NCI-H446 treated with DMSO at 0.1 percent for 48 hours (cell line): Measurements from ENCODE around the gene PIK3CG.

Experiments
- DNase-seq: peaks from one replicate; lab custom pipeline; 2025; lab: John Stamatoyannopoulos, UW

The PIK3CG gene

DNA sequence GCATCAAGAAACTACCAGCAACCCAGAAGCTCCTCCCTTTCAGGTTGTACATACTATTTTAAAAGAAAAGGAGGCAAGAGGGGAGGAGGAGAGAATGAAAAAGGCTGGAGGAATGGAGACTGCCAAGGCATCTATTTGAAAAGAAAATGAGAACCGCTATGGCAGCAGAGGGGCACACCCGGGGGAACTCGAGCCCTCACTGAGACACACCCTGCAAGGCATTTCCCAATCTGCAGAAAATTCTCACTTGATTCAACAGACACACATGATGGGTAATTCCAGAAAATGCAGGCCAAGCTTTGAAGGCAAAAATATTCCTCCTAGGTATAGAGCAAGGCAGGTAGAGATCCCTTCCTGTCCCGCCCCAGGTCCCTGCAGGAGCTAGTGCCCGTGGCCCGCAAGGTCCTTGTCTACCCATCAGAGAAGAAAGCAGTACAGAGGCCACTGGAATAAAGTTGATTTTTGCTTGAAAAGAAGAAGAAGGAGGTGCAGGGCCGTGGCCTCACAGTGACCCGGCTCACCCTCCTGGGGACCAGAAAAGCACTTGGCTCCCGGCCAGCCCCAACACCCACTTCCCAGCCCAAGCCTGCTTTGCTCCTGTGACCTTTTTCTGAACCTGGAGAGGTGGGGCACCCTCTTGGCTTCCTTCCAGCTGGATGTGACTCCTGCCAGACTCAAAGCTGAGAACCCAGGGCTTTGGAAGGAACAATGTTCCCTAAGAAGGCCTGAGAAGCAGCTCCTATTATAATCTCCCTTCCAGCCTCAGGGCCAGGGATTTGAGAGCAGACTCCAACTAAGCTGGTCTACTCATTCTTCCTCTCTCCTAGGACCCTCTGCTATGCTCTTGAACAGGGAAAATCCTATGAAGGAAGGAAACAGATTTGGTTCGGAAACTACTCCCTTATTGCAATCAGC is 6.2 kb upstream of the PIK3CG start:
- DNase-seq = no peak

DNA sequence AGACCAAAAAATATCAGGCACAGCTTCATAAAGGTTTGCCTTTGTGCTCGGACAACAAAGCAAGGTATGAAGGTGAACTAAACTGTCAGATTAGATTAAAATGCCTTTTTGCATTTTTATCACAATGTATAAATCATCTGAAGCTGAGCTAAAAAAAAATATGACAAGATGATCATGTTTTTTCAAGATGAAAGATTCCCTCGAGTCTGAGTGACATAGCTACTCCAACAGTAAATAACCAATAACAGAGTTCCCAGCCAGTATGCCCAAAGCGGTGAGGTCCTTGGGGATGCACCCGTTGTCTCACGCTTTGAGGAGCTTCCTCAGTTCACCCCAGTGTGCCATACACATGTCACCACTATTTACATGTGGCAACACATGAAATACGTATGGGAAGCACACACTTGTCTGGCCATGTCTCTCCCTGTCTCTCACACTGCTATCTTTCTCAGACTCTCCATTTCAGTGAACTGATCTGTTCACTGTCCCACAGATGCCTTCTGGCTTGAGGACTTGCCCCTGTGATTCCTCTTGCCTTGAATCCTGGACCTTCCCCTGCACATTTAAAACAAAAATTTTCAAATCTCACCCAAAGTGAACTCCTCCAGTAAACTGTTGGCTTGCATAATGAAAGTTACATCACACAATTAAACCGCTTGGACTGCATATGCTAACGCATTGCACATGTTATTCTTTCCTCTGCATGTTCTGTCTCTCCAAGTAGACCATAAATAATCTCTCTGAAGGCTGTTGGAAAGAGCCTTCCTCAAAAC is 2.6 kb upstream of the PIK3CG start:
- no peak for DNase-seq

DNA sequence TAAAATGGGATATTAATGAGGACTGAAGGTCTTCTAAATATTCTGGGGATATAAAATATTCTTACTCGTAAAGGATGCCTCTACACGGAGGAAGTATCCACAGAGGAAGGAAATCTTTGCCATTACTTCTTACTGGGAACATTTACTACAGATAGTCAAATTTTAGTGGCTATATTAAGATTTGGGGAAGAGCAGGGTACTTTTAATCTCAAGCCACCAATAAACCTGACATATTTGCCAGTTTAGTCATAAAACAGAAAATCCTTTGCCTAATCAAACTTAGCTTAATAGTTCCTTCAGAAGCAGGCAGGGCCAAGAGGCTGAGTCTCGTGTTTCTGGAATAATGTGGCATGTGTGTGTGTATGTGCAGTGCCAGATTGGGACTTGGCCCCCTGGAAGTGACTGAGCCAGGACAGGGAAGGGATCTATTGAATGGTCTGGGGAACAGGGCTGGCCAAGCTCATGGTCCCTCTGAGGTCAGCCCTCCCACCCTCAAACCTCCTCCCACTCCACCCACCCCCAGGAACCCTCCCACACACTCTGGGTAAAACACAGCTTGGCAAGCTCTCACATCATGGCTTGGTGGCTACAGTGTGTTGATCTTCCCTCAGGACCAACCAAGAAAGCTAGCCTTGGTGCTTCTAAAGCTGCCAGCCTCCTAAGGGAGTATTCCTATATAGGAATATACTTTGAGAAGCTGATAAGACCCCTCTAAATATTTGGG is 1.6 kb upstream of the PIK3CG start:
- no peak for DNase-seq

DNA sequence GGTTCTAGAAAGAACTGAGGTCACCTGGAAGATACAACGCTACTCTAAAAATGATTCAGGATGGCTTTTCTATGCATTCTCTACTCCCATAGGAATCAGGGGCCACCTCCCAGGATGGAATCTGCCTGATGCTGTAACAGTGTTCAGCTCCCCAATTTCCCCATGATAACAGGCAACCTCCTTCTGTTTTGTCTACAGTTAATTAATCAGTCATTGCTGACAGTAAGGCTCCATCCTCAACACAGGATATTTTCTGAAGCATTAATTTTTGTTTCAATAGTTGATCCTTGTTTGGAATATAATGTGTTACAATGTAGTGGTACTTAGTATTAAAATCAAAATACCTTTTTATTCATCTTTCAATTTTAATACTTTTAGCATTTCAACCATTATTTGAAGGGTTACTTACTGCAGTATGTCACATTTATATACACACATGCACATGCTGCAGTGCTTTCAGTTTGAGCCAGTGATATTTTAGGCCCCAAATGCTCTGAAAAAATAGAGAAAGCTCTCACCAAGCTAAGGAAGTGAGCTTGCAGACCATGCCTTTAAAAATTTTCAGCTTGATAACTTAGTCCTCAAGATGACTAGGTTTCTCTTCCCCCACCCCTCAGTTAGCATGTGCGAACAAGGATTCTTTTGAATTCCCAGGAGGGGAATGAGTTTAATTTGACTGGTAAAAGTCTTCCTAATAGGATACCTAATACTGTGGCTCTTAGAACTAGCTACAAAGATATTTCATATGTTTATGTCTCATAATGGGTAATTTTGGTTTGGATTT is 592 bp upstream of the PIK3CG start:
- no peak for DNase-seq

DNA sequence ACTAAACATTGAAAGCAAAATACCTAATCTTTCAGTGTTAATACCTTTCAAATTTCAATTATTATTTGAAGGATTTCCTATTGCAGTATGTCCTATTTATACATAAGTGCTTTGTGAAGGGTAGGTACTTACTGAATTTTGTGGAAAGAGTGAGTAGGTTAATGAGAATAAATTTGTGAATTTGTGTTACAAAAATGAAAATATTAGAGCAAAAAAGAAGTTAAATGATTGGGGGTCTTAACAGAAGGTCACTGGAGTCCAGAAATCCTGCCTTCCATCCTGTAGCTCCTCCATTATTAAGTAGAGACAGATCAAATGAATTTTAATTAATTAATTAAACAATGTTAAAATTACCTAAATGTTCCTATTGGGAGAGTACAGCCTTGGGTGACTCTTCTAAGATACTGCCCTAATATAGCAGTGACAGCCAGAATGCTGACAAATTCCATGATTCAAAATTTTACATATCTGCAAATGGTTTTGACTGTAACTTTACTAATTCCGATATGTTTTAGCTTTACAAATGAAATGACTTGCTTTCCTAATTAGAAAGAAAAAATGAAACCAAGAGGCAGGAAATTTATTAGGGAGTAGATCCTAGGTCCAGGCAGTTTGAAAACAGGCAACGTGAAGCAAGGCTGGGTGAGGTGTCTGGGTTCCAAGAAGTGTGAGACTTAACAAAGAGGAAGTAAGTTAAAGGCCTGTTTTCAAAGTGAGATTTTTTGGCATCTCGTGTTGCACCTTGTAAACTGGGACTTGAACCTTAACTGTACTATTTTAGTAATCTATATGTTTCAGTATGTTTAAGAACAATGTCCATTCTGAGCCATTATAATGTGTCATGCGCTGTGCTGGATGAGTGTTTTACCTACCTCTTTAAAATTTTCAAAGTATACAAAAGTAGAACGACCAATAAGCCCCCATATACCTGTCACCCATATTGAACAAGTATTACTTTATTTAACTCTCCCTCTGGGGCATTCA is 1.5 kb downstream of the PIK3CG start:
- DNase-seq = no peak

DNA sequence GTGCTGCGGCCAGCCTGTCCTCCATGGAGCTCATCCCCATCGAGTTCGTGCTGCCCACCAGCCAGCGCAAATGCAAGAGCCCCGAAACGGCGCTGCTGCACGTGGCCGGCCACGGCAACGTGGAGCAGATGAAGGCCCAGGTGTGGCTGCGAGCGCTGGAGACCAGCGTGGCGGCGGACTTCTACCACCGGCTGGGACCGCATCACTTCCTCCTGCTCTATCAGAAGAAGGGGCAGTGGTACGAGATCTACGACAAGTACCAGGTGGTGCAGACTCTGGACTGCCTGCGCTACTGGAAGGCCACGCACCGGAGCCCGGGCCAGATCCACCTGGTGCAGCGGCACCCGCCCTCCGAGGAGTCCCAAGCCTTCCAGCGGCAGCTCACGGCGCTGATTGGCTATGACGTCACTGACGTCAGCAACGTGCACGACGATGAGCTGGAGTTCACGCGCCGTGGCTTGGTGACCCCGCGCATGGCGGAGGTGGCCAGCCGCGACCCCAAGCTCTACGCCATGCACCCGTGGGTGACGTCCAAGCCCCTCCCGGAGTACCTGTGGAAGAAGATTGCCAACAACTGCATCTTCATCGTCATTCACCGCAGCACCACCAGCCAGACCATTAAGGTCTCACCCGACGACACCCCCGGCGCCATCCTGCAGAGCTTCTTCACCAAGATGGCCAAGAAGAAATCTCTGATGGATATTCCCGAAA is 2.7 kb downstream of the PIK3CG start:
- no peak for DNase-seq

DNA sequence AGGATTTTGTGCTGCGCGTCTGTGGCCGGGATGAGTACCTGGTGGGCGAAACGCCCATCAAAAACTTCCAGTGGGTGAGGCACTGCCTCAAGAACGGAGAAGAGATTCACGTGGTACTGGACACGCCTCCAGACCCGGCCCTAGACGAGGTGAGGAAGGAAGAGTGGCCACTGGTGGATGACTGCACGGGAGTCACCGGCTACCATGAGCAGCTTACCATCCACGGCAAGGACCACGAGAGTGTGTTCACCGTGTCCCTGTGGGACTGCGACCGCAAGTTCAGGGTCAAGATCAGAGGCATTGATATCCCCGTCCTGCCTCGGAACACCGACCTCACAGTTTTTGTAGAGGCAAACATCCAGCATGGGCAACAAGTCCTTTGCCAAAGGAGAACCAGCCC is 3.3 kb downstream of the PIK3CG start:
- no peak for DNase-seq

DNA sequence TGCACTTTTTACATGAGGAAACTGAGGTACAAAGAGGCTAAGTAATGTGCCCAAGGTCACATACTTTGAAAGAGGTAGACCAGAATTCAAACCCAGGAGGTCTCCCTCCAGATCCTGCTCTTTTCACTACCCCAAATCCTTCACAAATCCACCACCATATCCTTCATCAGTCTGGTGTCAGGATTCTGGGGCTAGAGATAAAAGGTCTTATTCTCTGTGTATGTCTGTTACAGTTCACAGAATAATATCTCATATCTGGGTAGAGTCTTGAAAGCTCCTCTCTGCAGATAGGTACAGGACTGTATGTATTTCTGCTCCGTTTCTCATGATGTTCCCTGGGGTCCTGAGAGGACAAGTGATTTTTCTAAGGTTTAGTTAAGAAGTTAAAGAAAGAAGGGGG is 4.9 kb downstream of the PIK3CG start:
- no peak for DNase-seq

DNA sequence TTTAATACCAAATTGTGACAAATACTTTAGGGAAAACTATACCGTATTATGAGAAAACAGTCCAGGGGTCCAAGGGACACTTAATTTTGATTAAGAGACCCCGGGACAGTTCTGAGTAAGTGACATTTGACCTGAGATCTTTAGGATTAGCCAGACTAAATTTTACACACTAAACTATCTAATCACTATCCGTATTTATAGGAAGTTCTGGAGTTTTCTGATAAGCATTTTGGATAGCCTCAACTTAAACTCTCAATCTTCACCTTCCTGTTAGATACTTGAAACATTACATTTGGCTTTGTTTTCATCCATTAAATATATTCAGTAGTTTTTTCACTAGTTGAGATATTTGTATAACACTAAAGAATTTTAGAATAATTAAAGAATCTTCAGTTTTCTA is 5.4 kb downstream of the PIK3CG start:
- no peak for DNase-seq

DNA sequence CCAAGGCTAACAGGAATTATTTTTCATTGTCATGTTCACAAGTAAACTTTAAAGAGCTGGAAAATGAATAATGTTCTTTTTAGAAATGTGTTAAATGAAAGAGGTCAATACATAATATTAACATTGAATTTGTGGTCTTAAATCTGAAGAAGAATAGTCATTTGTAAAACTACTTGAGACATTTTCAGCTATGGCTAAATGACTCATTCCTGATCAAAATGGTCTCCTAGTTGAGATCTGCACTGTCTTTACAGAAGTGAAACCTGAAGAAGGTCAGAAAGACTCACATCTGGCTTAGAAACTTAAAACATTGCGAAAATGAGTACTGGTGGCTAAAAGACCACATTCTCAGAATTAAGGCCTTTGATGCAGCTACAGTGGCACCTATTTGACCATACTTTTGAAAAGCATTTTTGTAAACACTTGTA is 5.9 kb downstream of the PIK3CG start:
- DNase-seq = no peak

DNA sequence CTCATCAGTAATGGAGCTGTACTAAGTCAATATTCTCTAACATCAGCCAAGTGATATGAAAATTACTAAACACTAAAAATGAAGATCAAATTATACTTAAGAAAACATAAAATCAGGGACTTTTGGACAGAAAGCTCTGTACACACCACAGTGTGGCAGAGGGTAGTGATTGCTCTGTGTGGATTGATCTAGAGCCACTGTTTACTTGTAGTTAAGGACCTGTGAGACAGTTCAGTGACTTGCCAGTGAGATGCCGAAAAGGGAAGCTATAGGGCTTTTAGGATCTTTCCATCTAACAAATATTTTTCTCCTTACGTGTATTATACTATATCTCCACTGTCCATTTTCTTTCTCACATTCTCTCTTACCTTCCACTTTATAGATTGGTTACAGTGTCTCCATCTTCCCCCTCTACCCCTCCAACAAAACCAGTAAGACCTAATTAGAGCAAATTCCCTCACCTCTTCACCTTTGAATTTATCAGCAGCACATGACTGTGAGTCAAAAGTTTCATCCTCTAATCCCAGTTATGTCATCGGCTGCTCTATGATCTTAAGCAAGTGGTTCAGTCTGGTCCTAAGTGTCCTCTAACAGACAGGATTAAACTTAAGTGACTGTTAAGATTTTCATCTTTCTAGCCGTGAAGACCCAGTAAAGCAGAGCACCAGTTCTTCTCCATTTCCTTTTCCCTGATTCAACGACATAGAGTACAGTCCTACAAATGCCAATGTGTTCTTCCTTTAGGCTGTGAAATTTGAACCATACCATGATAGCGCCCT is 6.9 kb downstream of the PIK3CG start:
- no peak for DNase-seq

DNA sequence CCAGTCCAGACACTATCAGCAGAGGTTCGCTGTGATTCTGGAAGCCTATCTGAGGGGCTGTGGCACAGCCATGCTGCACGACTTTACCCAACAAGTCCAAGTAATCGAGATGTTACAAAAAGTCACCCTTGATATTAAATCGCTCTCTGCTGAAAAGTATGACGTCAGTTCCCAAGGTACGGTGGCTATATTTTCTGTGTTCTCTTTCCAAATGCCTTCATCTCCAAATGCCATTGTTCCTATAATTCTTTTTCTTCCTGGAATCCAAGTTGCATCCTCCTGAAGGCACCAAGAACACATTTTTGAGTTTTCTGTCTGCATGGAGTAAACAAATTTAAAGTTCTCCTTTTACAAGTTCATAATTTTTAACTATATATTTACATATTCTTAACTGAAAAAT is 7.7 kb downstream of the PIK3CG start:
- DNase-seq = no peak

DNA sequence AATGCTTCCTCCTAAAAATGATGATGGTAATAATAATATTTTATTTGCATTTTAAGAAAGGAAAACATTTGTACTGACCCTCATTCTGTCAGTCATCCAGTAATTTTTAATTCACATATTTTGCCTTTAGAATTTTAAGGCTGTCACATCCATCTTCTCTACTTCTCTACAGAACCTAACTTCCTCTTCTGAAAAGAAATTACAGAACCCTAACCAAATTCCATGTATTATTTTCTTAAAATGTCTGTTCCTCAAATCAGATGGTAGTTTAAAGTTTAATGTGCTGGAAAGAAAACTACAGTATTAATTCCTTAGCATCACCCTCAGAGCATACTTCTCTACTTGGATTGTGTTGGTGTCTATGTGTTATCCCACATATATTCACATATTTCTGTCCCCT is 9.0 kb downstream of the PIK3CG start:
- DNase-seq = no peak

DNA sequence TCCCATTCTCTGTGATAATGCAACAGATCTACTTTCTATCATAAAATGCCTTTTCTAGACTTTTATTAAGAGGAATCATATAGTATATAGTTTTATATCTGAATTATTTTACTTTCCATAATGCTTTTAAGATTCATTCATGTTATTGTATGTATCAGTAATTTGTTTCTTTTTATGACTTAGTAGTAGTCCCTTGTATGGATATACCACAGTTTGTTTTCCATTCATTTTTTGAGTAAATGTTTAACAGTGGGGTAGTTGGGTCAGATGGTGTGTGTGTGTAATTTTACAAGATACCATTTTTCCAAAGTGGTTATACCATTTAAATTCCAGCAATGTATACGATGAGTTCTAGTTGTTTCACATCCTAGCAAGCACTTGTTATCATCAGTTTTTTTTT is 10.4 kb downstream of the PIK3CG start:
- no peak for DNase-seq

DNA sequence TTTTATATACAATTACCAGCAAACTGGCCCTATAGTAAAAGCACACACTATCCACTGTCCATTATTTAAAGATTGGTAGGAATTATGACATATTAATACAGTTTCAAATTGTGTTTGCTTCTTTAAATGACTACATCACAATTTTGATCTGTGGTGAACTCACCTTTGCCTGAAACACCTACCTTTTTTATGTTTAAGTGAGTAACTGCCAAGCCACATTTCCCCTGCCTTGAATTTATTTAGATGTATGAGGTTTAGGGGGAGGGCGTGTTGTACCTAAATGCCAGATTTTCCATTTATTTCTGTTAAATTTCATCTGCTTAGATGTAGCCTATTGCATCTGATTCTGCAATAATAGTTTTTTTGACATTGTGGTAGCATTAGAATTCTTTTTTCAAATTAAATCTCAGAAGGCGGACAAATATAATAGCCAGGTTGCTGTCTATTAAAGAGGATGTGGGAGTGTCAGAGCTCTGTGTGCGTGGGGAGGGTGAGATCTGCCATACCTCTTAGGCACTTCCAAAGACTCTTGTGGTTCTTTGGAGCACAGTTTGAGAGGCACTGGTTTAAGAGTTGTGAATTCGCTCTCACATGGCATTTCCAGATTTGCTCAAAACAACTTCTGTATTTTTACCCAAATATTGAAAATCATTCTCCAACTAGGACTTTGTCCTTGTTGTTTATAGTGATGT is 13.8 kb downstream of the PIK3CG start:
- no peak for DNase-seq

DNA sequence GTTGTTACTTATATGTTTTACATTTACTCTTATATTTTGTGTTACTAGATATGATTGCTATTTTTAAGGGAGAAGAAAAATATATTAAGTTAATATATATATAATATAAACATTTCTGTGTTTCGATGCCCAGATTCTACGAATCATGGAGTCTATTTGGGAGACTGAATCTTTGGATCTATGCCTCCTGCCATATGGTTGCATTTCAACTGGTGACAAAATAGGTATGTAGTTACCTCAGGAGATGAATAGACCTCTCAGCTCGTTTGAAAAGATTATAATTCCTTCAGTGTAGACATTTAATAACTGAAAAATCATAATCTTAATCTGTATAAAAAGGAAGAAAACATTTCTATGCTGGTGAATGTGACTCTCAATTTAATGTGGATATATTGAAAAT is 16.9 kb downstream of the PIK3CG start:
- DNase-seq = no peak

DNA sequence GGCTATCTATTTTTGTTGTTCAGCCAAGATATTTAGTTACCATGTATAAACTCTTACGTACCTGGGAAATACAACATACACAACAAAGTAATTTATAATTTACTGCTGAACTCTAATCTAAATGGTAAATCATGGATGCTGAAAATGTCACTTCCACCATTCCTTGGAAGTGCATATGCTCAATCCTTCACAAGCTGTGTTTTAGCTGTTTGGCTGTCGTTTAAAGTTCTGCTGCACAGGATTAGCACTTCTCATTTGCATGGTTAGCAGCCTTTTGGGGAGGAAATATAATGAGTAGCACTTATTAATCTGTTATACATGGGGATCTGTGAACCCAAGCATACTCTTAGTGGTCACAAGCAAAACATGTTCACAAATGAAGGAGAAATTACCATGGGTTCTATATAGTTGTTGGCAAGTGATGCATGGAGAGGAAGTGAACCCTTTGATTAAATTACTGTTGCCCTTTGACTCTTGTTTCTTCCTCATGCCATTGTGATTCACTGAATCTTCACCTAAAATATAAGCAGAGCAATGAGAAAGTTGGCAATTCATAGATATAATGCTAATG is 18.5 kb downstream of the PIK3CG start:
- no peak for DNase-seq

DNA sequence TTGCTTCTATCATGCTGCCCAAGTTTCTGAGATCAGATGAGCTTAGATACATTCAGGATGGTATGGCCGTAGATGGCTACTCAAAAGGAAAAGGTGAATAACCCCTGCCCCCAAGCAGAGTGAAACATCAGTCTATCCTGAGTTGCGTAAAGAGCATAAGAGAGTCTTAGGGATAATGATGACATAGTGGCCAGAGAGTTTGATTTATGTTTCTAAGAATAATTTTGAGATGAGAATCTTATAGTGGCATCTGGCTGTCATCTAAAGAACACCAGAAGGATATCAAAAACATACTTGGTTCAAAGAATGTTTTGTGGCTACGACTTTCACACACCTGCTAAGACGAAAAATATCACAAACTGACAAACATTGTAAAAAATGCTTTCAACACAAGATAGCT is 20.6 kb downstream of the PIK3CG start:
- DNase-seq = no peak
